Prostate gland (tissue), 2 donors: ENCODE measurements around the gene TBC1D5.

Source experiments
- POLR2AphosphoS5 ChIP-seq: sonication (generic); formaldehyde crosslinking; IDR thresholded peaks from one replicate; pipeline ENCODE4 v1.6.1; 2017; ENCODE audit warnings: antibody characterized with exemption
- TF ChIP-seq, protein P1 (sequence below), 4 experiments: fragments of 200-600 bp in 2 of 4; fragments of 450-650 bp in 2 of 4; sonication (generic) in 2 of 4; IDR thresholded peaks; 1 replicate in 3 of 4; 2 replicates in 1 of 4; pipeline ENCODE4 v1.5.1; 2016 to 2019; ENCODE audit warnings: antibody characterized with exemption in 4 of 4, mild to moderate bottlenecking in 2 of 4, moderate library complexity in 2 of 4

DNA sequence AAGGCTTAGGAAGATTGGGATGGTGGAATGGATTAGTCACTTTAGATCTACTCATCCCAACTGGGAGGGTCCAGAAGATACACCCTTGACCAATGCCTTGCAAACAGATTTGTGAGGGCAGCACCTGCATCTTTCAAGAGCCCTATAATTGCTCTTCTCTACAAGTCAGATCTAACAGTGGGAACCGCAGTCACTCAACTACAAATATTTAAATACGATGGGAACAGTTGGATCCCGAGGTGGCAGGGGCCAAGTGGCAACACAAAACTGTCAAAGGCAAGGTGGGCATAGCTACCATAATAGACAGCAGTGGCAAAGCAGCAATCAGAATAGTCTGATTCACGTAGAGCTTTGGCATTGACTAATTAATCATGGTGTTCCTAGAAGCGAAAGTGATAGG, 152.0 kb downstream of the TBC1D5 start:
- TF ChIP-seq, protein P1, sequence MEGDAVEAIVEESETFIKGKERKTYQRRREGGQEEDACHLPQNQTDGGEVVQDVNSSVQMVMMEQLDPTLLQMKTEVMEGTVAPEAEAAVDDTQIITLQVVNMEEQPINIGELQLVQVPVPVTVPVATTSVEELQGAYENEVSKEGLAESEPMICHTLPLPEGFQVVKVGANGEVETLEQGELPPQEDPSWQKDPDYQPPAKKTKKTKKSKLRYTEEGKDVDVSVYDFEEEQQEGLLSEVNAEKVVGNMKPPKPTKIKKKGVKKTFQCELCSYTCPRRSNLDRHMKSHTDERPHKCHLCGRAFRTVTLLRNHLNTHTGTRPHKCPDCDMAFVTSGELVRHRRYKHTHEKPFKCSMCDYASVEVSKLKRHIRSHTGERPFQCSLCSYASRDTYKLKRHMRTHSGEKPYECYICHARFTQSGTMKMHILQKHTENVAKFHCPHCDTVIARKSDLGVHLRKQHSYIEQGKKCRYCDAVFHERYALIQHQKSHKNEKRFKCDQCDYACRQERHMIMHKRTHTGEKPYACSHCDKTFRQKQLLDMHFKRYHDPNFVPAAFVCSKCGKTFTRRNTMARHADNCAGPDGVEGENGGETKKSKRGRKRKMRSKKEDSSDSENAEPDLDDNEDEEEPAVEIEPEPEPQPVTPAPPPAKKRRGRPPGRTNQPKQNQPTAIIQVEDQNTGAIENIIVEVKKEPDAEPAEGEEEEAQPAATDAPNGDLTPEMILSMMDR (IDR thresholded peaks at IDR 0.05), result no peak
- no peak for TF ChIP-seq POLR2AphosphoS5
